Hematopoietic multipotent progenitor cell treated with erythropoietin and hydrocortisone succinate and interleukin-3 and kit ligand, for 8 days (in vitro differentiated cells): ENCODE data around the gene ZNF341.

Experiments used
- DNase-seq: peaks from one replicate; pipeline ENCODE4 v3.0.0-alpha.2; 2015

ZNF341 gene

GRCh38 chr20:33703498-33704137, 28.2 kb upstream of the ZNF341 start:
- DNase-seq = no peak

DNA sequence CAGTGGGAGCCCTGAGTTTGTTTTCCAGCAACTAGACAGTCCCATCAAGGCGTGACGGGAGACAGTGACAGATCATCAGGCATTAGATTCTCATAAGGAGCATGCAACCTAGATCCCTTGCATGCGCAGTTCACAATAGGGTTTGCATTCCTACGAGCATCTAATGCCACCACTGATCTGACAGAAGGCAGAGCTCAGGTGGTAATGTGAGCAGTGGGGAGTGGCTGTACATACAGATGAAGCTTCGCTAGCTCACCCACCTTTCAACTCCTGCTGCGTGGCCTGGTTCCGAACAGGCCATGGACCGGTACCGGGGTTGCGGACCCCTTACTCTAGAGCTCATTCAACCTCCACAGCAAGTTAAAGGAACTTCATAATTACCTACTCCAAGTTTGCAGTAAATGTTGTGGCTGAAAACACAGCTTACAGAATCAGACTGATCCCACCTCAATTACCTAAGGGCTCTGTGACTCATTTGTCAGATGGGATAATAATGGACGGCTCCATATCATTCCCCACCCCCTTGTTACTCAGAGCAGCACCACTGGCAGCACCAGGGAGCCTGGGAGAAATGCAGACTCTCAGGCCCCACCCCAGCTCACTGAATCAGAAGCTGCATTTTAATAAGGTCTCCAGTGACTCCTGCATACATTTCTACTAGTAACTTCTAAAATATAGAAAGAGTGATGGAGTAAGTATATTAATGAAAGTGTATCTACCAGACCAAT, 27.4 kb upstream of the ZNF341 start:
- no peak for DNase-seq

DNA sequence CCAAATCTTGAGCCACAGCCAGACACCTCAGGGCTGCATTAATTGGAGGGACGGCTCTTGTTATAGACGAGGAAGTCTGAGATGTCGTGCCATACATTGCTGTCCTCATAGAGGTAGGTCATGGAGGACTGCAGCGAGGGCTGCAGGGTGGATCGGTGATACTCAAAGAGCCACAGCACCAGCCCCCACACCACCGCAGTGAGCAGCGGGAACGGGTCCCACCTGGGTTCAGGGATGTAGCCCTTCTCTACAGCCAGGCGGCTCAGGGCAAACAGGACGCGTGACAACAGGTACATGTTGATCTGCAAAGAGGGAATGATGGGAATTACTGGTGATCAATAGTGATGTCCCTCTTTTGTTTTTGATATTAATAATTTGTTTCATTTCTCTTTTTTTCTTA, 24.1 kb upstream of the ZNF341 start:
- DNase-seq = no peak

- DNase-seq = peak; percentile 49
Measured at GRCh38 chr20:33709398-33709797, 22.4 kb upstream of the ZNF341 start.

GRCh38 chr20:33709905-33710541, 21.8 kb upstream of the ZNF341 start:
- DNase-seq = peak; percentile 35

- DNase-seq = no peak
Measured at GRCh38 chr20:33710681-33711445, 20.9 kb upstream of the ZNF341 start.

- no peak for DNase-seq
Measured at GRCh38 chr20:33711446-33711738, 20.4 kb upstream of the ZNF341 start.

- DNase-seq = no peak
Measured at GRCh38 chr20:33713865-33714367, 17.9 kb upstream of the ZNF341 start.

DNA sequence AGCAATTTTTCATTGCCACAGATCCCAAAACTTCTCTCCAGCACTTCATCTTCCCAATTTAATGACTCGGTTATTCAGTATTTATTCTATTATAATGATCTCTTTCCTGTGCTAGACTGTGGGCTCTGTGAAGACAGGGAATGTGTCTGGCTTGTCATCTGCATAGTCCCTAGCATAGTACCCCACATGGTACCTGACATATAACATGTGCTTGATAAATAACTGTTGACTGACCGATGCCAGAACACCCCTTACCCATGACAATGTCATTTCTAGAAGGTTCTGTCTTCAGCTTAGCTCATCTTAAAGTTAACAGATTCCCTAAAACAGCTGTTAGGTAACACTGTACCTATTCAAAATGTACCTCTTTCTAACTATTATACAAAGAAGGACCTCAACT, 15.3 kb upstream of the ZNF341 start:
- no peak for DNase-seq

DNA sequence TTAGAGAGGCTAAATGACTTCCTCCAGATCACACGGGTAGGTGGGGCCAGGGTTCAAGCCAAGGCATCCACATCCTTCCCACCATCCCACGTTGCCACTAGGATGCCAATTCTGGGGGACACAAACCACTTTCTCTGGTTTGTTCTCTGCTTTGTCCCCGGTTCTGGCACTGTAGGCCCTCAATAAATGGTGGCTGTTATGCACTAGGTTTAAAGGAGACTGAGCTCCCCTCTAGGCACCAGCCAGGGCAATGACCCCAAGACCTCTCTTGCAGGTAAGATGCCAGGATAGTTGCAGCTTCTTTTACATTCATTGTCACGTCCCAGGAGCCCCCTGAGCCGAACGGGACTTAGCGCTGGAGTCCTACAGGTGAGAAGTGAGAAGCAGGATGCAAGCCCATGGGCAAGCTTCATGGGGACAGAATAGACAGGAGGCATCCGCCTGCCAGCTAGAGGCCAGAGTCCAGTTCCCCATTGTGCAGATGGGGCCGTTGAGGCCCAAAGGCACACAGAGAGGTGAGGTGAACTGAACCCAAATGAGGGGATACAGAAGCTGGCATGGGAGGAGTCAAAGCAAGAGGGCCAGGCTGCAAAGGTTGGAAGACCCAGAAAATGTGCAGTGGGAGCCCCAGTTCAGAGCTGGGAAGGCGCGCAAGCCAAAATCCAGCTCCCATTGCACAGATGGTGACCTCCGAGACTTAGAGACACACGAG, 12.4 kb upstream of the ZNF341 start:
- no peak for DNase-seq

DNA sequence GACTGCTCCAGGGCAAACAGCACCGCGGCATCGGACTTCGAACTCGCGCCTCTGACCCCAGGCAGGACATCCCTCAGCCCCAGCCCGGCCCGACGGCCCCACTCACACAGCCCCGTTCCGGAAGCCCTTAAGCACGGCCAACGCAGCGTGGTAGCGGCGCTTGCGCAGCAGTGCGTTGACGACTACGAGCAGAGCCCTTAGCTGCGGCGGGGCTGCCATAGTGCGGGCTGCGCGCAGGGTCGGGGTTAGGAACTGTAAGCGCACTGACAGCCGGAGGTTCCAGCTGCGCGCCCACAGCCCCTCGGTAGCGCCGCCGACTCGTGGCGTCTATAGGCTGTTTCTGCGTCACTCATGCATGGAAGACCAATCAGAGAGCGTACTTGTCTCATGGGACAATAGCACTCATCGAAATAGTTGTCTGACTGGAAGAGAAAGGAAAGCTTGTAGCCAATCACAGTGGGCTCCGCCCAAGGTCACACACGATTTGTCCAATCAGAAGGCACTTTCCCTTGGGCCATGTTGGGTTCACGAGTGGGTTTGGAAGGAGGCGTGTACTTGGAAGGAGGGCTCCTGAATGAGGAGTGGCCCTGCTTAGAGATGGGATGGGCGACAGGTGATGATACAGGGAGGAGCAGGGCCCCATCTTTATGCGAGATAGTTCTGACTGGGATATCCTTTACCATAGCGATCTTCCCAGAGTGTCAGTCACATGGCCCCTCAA, 11.6 kb upstream of the ZNF341 start, which contains the start of gene PXMP4:
TSS of gene PXMP4 (minus strand) at position 322 of the 721 bp plus-strand sequence. CDS start at position 219, 103 bp downstream.
- DNase-seq = peak; percentile 99

DNA sequence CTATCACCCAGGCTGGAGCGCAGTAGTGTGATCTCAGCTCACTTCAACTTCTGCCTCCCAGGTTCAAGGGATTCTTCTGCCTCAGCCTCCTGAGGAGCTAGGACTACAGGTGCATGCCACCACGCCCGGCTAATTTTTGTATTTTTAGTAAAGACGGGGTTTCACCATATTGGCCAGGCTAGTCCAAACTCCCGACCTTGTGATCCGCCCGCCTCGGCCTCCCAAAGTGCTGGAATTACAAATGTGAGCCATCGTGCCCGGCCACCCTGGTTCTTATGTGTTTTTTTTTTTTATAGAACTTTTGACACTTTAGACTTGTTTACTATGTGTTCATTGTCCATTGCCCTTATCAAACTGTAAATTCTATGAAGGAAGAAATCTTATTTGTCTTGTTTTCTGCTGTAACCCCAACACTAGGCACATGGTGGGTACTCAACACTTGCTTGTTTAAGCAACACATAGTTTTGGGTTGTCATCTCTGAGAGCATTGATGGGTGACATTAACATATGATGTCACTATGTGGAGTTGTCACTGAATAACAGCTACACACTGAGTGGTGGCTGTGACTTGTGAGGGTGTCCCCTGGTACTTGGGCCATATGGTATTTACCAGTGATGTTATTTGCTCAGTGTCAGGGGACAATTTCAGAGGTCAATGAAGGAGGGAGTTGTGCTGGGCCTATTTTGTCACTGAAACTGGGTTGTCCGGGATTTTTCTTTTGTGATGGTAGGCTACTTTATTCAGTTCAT, 10.2 kb upstream of the ZNF341 start:
- no peak for DNase-seq

DNA sequence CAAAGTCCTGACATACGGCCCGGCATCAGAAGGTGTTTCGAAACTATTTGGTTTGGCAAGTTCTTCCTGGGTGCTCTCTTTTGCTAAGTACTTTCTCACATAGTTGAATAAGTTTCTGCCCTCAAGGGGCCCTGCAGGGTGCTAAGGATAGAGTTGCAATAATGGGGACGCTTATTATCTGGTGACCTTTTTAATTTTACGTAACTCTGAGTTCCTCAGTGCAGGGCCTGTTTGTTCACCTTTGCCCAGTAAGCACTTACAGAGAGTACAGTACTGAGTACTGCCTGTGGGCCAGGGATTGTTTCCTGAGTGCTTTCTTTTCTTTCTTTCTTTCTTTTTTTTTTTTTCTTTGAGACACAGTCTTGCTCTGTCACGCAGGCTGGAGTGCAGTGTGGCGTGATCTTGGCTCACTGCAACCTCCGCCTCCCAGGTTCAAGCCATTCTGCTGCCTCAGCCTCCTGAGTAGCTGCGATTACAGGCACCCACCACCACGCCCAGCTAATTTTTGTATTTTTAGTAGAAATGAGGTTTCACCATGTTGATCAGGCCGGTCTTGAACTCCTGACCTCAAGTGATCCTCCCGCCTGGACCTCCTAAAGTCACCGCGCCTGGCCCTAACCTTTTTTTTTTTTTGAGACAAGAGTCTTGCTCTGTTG, 7.2 kb upstream of the ZNF341 start:
- DNase-seq = no peak

DNA sequence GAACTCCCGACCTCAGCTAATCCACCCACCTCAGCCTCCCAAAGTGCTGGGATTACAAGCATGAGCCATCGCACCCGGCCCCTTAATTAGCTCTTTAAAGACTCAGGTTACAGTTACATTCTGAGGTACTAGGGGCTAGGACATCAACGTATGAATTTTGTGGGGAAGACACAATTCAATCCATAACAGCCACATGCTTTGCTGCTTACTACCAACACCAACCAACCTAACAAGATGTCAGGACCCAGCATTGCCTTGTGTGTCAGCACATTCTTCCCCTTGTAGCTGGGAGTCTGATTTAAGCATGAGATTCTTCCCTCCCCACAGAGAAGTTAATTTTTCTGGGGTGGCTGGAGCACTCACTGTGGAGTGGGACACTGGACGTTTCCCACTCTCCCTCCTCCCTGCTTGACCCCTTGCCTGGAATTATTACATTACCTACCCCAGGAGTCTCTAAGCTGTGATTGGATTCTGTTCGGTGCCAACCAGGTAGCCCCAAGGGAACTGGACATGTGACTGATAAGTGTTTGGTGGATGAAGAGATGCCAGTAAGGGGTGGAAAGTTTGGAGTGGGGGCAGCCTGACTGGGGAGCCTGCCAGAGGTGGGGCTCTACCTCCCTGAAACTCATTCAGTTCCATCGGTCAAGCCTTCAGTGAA, 6.1 kb upstream of the ZNF341 start:
- no peak for DNase-seq

- no peak for DNase-seq
Measured at GRCh38 chr20:33727115-33727479, 4.7 kb upstream of the ZNF341 start.

- DNase-seq = no peak
Measured at GRCh38 chr20:33727806-33728205, 4.0 kb upstream of the ZNF341 start.

GRCh38 chr20:33728463-33728862, 3.3 kb upstream of the ZNF341 start:
- no peak for DNase-seq

GRCh38 chr20:33729101-33729500, 2.7 kb upstream of the ZNF341 start:
- DNase-seq = no peak

- no peak for DNase-seq
Measured at GRCh38 chr20:33730946-33731692, 677 bp upstream of the ZNF341 start.
